Globus pallidus (tissue), 1 donor: ENCODE measurements around the gene ADAMTS13.

ENCODE experiments used
- DNase-seq: peaks from one replicate; pipeline ENCODE4 v3.0.0-alpha.2; 2015; ENCODE audit warnings: low spot score

The ADAMTS13 gene

DNA sequence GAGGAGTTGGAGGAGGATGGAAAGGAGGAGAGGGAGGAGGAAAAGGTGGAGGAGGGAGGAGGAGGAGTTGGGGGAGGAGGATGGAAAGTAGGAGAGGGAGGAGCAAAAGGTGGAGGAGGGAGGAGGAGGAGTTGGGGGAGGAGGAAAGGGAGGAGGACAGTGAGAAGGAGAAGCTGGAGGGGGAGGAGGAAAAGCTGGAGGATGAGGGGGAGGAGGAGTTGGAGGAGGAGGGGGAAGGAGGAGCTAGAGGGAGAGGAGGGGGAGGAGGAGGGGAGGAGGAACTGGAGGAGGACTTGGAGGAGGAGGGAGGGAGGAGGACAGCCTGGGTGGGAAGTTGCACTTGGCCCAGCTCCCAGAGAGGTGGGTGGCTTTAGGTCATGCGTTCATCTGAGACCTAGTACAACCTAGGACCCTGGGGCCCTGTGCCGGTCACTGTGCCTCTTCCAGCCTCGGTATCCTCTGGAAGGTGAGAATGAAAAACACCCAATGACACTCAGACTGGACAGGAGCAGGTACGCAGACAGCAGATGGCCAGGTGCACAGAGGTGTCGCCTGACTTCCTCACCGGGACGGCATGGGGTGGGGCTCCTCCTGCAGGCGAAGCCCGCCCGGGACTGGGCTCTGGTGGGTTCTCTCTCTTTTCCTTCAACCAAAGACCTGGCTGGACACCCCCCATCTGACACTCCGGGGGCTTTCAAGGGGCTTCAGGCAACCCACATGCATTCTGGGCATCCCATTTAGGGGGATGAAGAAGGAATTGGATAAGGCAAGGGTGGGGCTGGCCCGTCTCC is 68.9 kb downstream of the ADAMTS13 start:
- no peak for DNase-seq

DNA sequence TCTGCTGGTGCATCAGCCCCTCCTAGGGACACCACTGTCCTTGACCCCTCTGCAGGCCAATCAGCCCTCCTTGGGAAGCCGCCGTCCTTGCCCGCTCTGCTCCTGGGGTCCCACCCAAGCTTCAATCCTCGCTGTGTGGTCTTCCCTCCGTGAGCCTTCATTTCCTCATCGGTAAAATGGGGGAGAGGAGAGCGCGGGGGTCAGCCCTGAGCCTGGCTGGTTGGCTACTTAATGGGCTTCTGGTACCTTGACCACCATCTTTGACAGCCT is 69.4 kb downstream of the ADAMTS13 start:
- no peak for DNase-seq

DNA sequence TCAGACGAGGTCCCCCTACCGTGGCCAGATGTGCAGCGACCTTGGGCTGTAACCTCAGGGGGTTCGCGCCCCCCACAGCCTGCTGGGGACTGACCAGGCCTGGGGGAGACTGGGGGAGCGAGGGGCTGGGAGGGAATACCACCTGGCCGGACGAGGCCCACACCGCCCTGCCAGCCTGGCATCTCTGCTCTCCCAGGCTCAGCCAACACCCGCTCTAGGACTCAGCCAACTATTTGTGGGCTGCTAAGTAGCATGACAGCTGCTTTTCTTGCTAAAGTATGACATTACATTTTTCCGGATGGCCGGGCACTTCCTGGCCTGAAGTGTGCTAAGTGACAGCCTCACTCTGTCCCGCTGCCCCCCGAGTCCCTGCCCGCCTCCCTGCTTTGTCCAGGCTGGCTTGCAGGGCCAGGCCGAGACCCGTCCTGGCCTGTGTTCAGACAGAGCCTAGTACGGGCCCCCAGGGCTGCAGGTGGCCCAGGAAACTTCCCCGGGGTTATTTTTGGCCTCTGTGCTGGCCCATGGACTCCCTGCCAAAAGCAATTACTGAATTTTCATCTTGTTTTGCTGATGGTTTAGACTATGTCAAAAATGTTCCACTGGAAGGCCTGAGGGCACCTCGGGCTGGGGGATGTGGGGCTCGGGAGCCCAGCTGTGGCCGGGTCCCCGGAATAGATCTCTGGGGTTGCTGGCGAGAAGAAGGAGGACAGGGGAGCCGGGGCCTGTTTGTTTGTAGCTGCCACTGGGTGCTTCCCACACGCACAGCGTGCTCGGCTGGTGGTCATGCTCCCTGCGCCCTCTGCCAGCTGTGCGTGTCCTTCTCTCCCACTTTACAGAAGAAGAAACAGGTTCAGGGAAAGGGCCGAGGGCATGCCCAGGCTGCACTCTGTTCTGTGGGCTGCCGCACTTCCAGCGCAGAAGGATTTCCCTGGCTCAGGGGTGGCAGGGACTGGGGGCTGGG is 70.2 kb downstream of the ADAMTS13 start:
- DNase-seq: no peak

DNA sequence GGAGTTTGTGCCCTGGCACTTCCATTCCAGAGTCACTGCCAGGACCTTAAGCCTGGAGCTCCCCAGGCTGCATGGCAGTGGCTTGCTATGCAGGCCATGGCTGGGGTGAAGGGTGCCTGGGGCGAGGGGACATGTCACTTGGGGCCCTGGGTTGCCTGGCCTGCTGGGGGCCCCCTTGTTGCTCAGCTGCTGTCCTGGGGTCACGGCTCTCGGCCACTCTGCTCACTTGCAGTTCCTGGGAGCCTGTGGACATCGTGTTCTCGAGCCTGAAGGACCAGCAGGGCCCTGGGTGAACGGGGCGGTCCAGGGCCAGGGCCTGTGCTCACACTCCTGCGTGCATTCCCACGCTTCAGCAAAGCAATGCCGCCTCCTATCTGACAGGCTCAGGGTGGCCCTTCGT is 71.3 kb downstream of the ADAMTS13 start:
- DNase-seq: no peak

DNA sequence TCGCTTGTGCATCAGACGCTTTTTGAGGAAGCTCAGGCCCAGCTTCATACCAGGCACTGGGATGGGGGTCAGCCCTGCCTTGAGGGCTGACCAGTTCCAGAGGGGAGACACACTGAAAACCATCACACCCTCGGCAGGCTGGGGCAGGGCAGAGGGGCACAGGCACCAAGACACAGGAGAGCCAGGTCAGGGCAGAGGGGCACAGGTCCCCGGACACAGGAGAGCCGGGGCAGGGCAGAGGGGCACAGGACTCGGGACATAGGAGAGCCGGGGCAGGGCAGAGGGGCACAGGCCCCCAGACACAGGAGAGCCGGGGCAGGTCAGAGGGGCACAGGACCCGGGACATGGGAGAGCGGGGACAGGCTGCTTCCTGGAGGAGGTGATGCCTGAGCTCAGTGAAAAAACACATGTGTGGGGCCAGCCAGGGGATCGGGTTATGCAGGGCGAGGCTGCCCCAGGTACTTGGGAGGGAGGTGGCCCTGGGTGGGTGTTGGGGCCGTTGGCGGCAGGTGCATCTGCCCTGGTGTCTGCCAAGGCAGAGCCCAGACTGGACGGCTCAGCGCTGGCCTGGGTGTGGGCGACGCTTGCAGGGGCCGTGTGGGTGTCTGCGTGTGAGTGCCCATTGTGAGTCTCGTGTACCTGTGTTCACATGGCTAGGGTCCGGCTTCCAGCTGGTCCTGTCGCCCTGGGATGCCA is 71.8 kb downstream of the ADAMTS13 start:
- no peak for DNase-seq

DNA sequence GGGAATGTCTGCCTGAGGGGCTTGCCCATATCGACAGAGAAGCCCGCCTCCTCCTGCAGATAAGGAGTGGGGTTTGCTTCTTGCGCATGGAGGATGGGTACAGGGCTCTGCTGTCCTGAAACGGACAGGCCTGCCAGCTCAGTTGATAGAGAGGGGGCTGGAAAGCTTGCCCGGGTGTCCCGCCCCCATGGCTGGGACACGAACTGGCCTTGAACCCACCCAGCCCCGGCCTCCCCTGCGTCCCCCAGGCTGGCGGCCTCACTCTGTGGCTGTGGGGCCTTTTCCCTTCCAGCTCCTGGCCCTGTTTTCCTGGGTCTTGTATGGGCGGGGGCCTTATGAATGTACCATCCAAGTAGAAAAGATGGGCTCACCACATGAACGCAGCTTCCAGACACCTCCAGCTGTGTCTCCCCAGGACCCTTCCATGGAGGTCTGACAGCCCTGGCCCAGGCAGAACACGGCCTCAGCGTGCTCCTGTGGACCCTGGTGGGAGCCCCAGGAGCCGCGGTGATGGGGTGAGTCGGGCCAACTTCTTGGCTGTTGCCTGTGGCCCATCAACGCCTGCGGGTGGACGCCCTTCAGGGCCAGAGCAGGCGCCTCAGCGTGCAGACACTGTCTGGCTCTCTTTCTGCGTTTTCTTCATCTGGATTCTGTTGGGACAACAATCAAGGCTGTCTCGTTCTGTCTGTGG is 72.6 kb downstream of the ADAMTS13 start:
- no peak for DNase-seq

DNA sequence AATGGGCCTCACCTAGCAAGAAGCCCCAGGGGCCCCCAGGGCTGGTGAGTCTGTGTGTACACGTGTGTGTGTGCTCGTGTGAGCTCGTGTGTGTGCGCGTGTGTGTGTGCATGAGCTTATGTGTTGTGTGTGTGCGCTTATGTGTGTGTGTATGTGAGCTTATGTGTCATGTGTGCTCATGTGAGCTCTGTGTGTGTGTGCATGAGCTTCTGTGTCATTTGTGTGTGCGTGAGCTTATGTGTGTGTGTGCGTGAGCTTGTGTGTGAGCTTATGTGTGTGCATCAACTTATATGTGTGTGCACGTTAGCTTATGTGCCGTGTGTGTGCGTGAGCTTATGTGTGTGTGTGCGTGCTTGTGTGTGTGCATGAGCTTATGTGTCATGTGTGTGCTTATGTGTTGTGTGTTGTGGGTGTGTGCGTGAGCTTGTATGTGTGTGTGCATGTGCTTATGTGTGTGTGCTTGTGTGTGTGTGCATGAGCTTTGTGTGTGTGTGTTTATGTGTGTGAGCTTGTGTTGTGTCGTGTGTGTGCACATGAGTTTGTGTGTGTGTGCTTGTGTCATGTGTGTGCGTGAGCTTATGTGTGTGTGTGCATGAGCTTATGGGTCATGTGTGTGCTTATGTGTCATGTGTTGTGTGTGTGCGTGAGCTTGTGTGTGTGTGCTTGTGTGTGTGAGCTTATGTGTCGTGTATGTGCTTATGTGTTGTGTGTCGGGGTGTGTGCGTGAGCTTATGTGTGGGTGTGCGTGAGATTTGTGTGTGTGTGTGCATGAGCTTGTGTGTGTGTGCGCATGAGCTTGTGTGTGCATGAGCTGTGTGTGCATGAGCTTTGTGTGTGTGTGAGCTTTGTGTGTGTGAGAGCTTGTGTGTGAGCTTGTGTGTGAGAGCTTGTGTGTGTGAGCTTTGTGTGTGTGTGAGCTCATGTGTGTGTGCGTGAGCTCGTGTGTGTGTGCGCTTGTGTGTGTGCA is 73.4 kb downstream of the ADAMTS13 start:
- DNase-seq: no peak

DNA sequence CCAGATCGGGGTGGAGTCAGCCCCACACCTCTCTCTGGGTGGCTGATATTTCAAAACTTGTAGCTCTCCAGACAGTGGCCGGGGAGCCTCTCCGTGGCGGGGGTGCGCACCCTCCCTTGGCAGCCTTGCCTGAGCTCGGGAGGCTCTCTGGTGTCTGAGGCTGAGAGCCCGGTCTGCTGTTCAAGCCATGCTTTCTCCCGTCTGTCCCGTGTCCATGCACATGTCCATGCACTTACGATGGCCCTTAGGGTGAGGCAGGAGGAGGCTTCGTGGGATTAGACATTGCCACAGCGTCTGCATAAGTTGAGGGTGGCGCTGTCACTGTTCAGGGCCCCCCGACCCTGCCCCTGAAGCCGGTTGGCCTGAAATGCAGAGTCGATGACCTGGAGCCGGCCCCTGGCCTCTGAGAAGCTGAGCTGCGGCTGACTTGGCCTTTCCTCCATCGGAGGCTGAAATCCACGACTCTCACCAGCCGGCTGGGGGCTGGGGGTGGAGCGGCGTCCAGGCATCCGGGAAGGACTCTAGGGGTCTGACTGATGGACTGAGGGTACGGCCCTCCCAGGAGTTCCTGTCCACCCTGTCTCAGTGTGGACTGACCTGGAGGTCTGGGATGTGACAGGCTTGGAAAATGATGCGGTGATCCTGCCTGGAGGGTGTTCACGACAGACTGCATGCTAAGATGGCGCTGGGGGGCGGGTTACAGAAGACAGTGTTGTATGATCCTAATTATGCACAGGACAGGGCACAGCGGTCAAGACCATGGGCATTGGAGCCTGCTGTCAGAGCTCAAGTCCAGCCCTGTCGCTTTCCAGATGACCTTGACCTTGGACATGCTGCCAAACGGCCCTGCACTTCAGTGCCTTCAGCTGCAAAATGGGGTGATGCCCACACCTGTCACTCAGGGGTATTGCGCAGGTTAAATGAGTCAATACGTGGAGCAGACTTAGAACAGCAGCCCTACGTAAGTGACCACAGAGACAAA is 75.0 kb downstream of the ADAMTS13 start:
- no peak for DNase-seq

DNA sequence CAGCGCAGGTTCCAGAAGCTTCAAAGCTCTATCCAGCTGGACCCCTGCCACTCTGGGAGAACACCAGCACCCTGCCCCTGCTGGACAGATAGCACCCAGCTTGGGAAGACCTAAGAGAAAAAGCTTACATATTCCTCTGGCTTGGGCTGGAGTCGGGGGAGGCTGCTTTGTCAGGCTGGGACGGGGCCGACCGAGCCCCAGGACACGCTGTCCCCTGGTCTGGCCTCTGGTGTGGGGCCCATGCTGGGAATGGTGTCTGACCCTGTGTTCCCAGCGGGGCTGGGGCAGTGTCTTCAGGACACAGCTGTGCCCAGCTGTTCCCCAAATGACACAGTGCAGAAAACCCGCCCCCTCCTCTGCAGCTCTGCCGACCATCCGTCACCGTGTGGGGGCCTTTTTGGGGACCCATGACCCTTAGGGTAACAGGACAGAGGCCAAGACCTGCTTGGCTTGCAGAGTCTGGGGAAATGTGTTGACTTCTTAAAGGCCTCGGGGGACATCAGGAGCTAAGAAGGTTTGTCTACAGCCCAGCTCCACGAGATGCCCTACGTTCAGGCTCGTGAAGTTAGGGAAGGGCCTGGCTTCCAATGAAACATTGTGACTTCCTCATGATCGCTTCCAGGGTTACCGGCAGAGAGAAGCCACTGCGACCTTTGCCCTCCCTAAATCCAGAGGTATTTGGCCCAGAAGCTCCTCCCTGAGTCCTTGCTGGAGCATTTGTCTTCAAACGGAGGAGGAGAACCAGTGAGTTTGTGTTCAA is 77.1 kb downstream of the ADAMTS13 start:
- DNase-seq: no peak

DNA sequence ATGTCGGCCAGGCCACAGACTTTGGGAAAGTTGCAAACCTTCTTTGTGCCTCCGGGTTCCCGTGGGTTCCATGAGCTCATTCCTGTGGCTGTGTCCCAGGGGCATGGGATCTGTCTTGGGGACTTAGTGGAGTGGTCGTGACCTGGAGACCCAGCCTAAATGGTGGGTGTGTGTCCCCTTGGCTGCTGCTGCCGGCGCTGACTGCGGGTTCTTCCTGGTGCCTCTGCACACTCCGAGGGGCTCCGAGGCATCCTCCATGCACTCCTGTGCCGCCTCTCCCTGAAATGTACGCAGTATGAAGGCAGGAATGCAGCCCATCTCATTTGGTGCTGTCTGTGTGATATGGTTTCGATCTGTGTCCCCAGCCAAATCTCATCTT is 77.7 kb downstream of the ADAMTS13 start:
- DNase-seq: no peak

DNA sequence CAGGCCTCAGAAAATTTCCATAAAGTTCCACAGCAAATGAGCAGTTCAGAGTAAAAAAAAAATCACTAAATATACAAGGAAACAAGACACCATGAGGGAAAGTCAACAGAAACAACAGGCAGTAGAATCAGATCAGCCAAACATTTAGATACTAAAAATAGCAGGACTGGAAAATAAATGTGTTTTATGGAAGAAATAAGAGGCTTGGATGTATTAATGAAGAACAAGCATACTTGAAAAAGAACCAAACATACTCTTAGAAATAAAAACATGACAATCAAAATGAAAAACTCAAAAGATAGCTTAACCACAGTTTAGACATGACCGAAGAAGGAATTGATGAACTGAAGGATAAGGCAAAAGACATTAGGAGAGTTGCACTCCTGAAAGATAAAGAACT is 79.9 kb downstream of the ADAMTS13 start:
- DNase-seq: no peak

DNA sequence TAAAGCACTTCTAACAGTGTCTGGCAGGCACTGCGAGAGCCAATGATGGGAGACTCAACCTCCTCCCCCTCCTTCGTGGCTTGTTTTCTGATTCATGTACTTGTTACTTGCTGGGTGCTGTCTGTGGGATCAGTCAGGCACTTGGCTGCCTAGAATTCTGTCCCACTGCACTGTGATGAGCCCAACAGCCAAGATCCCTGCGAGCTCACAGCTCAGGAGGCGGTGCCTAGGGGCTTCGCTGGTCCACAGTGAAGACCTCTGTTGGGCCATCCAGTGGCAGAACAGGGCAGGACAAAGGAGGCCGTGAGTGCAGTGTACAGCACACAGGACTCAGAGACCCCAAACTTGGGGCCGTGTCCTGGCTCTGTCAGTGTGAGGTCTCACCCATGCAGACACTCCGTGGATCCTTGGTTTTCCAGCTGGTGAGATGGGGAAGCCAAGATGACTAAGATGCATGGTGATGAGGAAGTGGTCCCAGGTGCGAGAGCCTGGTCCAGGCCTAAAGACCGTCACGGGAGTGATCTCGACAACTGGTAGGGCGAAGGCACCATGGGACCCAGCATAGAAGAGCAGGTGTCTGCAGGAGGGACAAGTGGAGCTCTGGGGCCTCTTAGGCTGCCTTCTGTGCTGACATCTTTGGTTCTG is 83.1 kb downstream of the ADAMTS13 start:
- DNase-seq: no peak

DNA sequence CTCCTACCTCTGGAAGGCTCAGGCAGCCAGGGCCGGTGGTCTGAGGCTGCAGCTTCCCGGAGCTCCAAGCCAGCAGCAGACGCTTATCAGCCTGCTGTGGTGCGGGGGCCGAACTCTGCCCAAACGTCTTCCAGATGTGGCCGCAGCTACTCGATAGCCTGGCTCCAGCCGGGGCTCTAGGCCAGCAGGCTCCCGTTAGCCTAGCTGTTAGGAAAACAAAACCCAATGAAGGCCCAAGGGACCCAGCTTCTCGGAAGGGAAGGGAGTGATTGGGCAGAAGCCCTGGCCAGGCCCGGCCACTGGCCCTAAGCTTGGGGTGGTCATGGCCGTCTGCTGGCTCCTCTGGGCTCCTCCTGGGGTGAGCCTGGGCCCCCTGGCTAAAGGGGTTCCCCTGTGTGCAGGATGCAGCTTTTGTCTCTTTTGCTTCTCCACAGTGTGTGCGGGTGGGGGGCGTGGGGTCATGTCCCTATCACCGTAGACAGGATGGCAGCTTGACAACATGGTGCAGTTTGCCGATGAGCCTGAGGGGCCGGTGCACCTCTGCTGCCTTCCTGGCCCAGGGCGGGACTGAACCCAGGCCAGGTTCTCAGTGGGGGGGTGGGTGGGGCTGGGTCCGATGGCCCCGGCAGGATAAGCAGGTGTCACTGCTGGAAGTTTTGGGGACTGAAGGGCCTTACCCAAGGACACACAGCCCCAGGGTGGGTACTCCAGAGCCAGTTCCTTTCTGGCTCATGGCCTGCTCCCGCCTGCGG is 83.9 kb downstream of the ADAMTS13 start:
- DNase-seq: no peak

DNA sequence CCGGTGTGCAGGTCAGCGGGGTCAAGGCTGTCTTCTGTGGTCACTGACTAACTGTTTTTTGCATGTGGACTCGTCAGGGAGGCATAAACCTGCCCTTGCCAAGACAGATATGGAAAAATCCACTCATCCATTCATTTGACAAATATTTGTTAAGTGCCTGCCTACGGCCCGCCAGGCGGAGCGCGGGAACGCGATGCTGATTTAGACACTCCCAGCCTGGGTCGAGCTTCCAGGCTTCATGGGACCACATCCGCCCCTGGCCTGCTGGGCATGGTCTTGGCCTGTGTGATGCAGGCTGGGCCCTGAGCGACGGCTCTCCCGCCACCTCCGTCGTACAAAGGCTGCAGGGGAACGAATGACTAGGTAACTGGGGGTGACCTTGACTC is 84.5 kb downstream of the ADAMTS13 start:
- no peak for DNase-seq

DNA sequence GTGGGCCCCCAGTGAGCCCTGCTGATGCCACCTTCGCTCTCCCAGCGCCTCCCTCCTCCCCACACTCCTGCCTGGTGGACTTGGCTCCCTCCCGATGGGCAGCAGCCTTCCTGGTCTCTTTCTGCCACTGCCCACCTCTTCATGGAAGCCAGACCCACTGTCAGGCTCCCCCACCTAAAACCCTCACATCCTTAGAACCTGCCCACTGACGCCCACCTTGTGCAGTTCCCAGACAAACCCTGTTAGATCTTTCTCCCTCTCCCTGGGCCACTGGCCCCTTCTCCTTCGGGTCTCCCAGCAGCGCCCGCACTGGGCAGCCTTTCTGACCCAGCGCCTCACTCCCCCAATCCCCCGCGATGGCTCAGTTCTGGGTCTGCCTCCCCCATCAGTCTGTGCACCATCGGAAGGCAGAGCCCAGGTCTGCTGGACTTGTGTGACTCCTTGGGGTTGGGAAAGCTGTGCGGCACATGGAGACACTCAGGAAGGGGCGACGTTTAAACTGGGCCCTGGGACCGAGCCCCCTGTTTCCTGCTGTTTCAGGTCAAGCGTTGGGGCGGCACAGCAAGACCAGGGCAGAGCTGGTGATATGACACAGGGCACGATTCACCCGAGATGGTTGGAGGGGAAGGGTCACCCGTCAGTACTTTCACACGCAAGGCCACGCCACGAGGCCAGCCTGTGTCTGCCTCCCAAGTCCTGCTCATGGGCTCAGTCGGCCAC is 85.2 kb downstream of the ADAMTS13 start:
- DNase-seq: no peak

DNA sequence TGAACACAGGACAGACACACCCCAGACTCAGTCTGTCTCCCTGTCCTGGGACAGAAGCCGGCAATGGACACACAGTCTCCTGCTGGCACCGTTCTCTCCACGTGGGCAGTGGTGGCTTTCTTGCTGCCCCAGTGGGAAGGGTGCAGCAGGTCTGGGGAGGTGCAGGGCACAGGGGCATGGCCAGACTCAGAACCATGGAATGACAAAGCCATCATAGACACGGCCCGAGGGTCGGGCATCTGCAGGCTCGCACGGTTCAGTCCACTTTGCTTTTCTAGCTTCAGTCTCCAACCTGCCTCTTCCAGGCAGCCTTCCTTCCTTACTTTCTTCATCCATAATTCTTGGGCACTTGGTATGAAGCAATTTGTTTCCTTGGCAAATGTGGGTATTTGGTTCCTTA is 85.9 kb downstream of the ADAMTS13 start:
- no peak for DNase-seq
